ENCODE results near the gene ARHGAP29. TPM values are rescaled to one million over a fixed set of nuclear protein-coding genes. Genes with fewer than 3 reads are reported as not detected.

The ARHGAP29 gene
- total and polyA plus RNA-seq, 2 experiments from 2014 or later, result 4.6 to 6.9 TPM

DNA sequence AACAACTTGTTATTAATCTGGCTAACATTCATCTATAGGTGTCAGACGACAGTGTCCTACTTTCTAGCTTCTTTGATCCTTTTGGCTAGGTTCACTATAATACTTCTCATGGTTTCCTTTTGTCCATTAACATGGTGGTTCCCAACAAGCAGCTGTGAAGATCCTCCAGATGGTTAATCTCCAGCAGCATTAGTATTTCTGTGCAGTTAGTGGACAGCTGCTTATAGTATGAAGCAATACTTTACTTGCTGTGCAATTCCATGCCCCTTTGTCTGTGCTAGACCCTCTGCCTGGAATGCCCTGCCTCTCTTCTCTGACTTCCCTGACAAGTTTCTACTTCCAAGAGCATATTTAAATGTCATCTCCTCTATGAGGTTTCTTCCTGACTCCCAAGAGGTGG, 41.7 kb upstream of the ARHGAP29 start (continued):
- TF ChIP-seq, protein P1, sequence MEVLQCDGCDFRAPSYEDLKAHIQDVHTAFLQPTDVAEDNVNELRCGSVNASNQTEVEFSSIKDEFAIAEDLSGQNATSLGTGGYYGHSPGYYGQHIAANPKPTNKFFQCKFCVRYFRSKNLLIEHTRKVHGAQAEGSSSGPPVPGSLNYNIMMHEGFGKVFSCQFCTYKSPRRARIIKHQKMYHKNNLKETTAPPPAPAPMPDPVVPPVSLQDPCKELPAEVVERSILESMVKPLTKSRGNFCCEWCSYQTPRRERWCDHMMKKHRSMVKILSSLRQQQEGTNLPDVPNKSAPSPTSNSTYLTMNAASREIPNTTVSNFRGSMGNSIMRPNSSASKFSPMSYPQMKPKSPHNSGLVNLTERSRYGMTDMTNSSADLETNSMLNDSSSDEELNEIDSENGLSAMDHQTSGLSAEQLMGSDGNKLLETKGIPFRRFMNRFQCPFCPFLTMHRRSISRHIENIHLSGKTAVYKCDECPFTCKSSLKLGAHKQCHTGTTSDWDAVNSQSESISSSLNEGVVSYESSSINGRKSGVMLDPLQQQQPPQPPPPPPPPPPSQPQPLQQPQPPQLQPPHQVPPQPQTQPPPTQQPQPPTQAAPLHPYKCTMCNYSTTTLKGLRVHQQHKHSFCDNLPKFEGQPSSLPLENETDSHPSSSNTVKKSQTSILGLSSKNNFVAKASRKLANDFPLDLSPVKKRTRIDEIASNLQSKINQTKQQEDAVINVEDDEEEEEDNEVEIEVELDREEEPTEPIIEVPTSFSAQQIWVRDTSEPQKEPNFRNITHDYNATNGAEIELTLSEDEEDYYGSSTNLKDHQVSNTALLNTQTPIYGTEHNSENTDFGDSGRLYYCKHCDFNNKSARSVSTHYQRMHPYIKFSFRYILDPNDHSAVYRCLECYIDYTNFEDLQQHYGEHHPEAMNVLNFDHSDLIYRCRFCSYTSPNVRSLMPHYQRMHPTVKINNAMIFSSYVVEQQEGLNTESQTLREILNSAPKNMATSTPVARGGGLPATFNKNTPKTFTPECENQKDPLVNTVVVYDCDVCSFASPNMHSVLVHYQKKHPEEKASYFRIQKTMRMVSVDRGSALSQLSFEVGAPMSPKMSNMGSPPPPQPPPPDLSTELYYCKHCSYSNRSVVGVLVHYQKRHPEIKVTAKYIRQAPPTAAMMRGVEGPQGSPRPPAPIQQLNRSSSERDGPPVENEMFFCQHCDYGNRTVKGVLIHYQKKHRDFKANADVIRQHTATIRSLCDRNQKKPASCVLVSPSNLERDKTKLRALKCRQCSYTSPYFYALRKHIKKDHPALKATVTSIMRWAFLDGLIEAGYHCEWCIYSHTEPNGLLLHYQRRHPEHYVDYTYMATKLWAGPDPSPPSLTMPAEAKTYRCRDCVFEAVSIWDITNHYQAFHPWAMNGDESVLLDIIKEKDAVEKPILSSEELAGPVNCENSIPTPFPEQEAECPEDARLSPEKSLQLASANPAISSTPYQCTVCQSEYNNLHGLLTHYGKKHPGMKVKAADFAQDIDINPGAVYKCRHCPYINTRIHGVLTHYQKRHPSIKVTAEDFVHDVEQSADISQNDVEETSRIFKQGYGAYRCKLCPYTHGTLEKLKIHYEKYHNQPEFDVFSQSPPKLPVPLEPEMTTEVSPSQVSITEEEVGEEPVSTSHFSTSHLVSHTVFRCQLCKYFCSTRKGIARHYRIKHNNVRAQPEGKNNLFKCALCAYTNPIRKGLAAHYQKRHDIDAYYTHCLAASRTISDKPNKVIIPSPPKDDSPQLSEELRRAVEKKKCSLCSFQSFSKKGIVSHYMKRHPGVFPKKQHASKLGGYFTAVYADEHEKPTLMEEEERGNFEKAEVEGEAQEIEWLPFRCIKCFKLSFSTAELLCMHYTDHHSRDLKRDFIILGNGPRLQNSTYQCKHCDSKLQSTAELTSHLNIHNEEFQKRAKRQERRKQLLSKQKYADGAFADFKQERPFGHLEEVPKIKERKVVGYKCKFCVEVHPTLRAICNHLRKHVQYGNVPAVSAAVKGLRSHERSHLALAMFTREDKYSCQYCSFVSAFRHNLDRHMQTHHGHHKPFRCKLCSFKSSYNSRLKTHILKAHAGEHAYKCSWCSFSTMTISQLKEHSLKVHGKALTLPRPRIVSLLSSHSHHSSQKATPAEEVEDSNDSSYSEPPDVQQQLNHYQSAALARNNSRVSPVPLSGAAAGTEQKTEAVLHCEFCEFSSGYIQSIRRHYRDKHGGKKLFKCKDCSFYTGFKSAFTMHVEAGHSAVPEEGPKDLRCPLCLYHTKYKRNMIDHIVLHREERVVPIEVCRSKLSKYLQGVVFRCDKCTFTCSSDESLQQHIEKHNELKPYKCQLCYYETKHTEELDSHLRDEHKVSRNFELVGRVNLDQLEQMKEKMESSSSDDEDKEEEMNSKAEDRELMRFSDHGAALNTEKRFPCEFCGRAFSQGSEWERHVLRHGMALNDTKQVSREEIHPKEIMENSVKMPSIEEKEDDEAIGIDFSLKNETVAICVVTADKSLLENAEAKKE (CRISPR knock-in tag; IDR thresholded peaks at IDR 0.05), result no peak
- no peak for TF ChIP-seq ZNF331 (CRISPR knock-in tag; IDR thresholded peaks at IDR 0.05; ENCODE audit: low read depth)

- Histone ChIP-seq H3K4me2 (no peak overlapping the region), H4K20me1 (replicated peaks; ENCODE audit: insufficient read depth) (no peaks in the 10 kb centered on the region), H3F3A (replicated peaks; ENCODE audit: low read depth) (no peaks in the 10 kb centered on the region), H3K4me1 (ENCODE audit: insufficient read depth) (no peaks in the 10 kb centered on the region), H3K27ac (ENCODE audit: low read depth) (no peak overlapping the region), H3K79me2 (replicated peaks; ENCODE audit: insufficient read depth) (no peaks in the 10 kb centered on the region), H3K27me3 (ENCODE audit: insufficient read depth) (no peaks in the 10 kb centered on the region; the same call in 1 of the 2 replicates), H2AFZ (no peak overlapping the region), H3K4me3 (no peak overlapping the region), H3K9me2 (ENCODE audit: insufficient read depth) (peaks cover 6% of the 10 kb centered on the region; the same call in 1 of the 2 replicates), H3K36me3 (ENCODE audit: insufficient read depth) (no peaks in the 10 kb centered on the region)
- ATAC-seq (no peak), DNase-seq (ENCODE audit: low spot score) (no peak)
- no peak overlapping the region for H3K27ac Mint-ChIP-seq
- H3K4me1 Mint-ChIP-seq, result no peaks in the 10 kb centered on the region
- no peaks in the 10 kb centered on the region for H3K9me3 Mint-ChIP-seq
- H3K27me3 Mint-ChIP-seq (ENCODE audit: insufficient read depth, low read depth, poor library complexity), result peaks cover 4% of the 10 kb centered on the region
- H3K36me3 Mint-ChIP-seq (ENCODE audit: low read depth), result no peaks in the 10 kb centered on the region
- no peak overlapping the region for H3K4me3 Mint-ChIP-seq
- TF ChIP-seq STAT1 (IDR thresholded peaks at IDR 0.05; ENCODE audit: unreplicated experiment) (no peak), CREB1 (CRISPR knock-in tag; IDR thresholded peaks at IDR 0.05; ENCODE audit: low read depth) (no peak), ZNF114 (CRISPR knock-in tag; IDR thresholded peaks at IDR 0.05) (no peak), REST (IDR thresholded peaks at IDR 0.05; ENCODE audit: unreplicated experiment) (no peak), EZH2phosphoT487 (IDR thresholded peaks at IDR 0.05; ENCODE audit: unreplicated experiment) (no peak)
Observed at GRCh38 chr1:94276988-94277434, 39.6 kb upstream of the ARHGAP29 start.

Data from GM23338 (cell line).